Stimulated activated naive CD8-positive, alpha-beta T cell treated with anti-CD3 and anti-CD28 coated beads, Interleukin-15, amount 100 ng/mL, for 72 hours (primary cell): ENCODE measurements around the gene SPATA2.

Experiments
- ATAC-seq: fragments of 150-1000 bp; cut with Tn5 transposase; 2 replicates; pipeline ENCODE4 v1.10.0; 2021; ENCODE audit warnings: mild to moderate bottlenecking, moderate library complexity
- DNase-seq, 2 donors: peaks; one replicate each; pipeline ENCODE4 v3.0.0; 2021 to 2022
- H3K27ac Mint-ChIP-seq, 2 donors: one replicate each; pipeline ENCODE4 v1.8.0; 2022; ENCODE audit warnings: mild to moderate bottlenecking in 2 of 2, mixed read lengths in 2 of 2, moderate library complexity in 2 of 2
- H3K27me3 Mint-ChIP-seq: one replicate; pipeline ENCODE4 v1.8.0; 2022; ENCODE audit warnings: mixed read lengths
- H3K4me1 Mint-ChIP-seq: one replicate; pipeline ENCODE4 v1.8.0; 2022; ENCODE audit warnings: mild to moderate bottlenecking, mixed read lengths
- H3K4me3 Mint-ChIP-seq, 2 donors: one replicate each; pipeline ENCODE4 v1.8.0; 2022; ENCODE audit warnings: mild to moderate bottlenecking in 2 of 2, mixed read lengths in 2 of 2, moderate library complexity in 1 of 2
- H3K9me3 Mint-ChIP-seq, 2 donors: one replicate each; pipeline ENCODE4 v1.8.0; 2022; ENCODE audit warnings: mixed read lengths in 2 of 2

SPATA2 gene

GRCh38 chr20:49914310-49915117 lies 815 bp downstream of the SPATA2 start:
- DNase-seq (no peak), ATAC-seq (peak; percentile 5)
- peaks cover 41% of the 10 kb centered on the region for H3K4me1 Mint-ChIP-seq

GRCh38 chr20:49913399-49914047 lies 1.8 kb downstream of the SPATA2 start:
- ATAC-seq (no peak), DNase-seq (no peak)
- Mint-ChIP-seq H3K4me1 (peaks cover 41% of the 10 kb centered on the region), H3K9me3 (no peaks in the 10 kb centered on the region), H3K27me3 (no peaks in the 10 kb centered on the region), H3K4me3 (no peak overlapping the region), H3K27ac (peak overlapping the region in 1 of 2 donors; percentile 26)

More at GRCh38 chr20:49914310-49915117, 815 bp downstream of the SPATA2 start:
- Mint-ChIP-seq H3K9me3 (no peaks in the 10 kb centered on the region), H3K4me3 (peak overlapping the region; percentile 92 to 99), H3K27ac (peak overlapping the region; percentile 86 to 100), H3K27me3 (no peaks in the 10 kb centered on the region)

GRCh38 chr20:49910340-49910706 lies 5.0 kb downstream of the SPATA2 start:
- peak overlapping the region in 1 of 2 donors; percentile 85 for H3K27ac Mint-ChIP-seq
- no peaks in the 10 kb centered on the region for H3K9me3 Mint-ChIP-seq
- H3K4me1 Mint-ChIP-seq: peaks cover 33% of the 10 kb centered on the region
- no peak for ATAC-seq
- H3K4me3 Mint-ChIP-seq: no peak overlapping the region
- no peaks in the 10 kb centered on the region for H3K27me3 Mint-ChIP-seq
- no peak for DNase-seq

GRCh38 chr20:49909499-49910339 lies 5.6 kb downstream of the SPATA2 start:
- Mint-ChIP-seq H3K4me3 (no peak overlapping the region), H3K4me1 (peaks cover 31% of the 10 kb centered on the region), H3K9me3 (no peaks in the 10 kb centered on the region), H3K27ac (peak overlapping the region in 1 of 2 donors; percentile 91), H3K27me3 (no peaks in the 10 kb centered on the region)
- ATAC-seq (no peak), DNase-seq (no peak)

- ATAC-seq: no peak
- DNase-seq: no peak
- H3K27me3 Mint-ChIP-seq: no peaks in the 10 kb centered on the region
- no peak overlapping the region for H3K4me3 Mint-ChIP-seq
- H3K27ac Mint-ChIP-seq: no peak overlapping the region
- H3K9me3 Mint-ChIP-seq: no peaks in the 10 kb centered on the region
- peaks cover 16% of the 10 kb centered on the region for H3K4me1 Mint-ChIP-seq
Observed at GRCh38 chr20:49908258-49908565, 7.1 kb downstream of the SPATA2 start.

- DNase-seq (no peak), ATAC-seq (no peak)
- H3K4me1 Mint-ChIP-seq: peaks cover 11% of the 10 kb centered on the region
- peak overlapping the region in 1 of 2 donors; percentile 9 for H3K27ac Mint-ChIP-seq
- H3K27me3 Mint-ChIP-seq: no peaks in the 10 kb centered on the region
- H3K9me3 Mint-ChIP-seq: no peaks in the 10 kb centered on the region
- H3K4me3 Mint-ChIP-seq: no peak overlapping the region
Observed at GRCh38 chr20:49907405-49908257, 7.7 kb downstream of the SPATA2 start.

- DNase-seq (no peak), ATAC-seq (no peak)
- H3K4me1 Mint-ChIP-seq: peaks cover 7% of the 10 kb centered on the region
- peak overlapping the region in 1 of 2 donors; percentile 22 for H3K27ac Mint-ChIP-seq
- no peaks in the 10 kb centered on the region for H3K9me3 Mint-ChIP-seq
- no peak overlapping the region for H3K4me3 Mint-ChIP-seq
- H3K27me3 Mint-ChIP-seq: no peaks in the 10 kb centered on the region
Observed at GRCh38 chr20:49906615-49907154, 8.6 kb downstream of the SPATA2 start.

GRCh38 chr20:49906101-49906604 lies 9.2 kb downstream of the SPATA2 start:
- ATAC-seq: no peak
- H3K4me1 Mint-ChIP-seq: peaks cover 7% of the 10 kb centered on the region
- no peaks in the 10 kb centered on the region for H3K9me3 Mint-ChIP-seq
- no peak for DNase-seq
- no peak overlapping the region for H3K4me3 Mint-ChIP-seq
- no peak overlapping the region for H3K27ac Mint-ChIP-seq
- no peaks in the 10 kb centered on the region for H3K27me3 Mint-ChIP-seq

GRCh38 chr20:49905415-49906091 lies 9.8 kb downstream of the SPATA2 start:
- Mint-ChIP-seq H3K4me1 (peaks cover 7% of the 10 kb centered on the region), H3K4me3 (no peak overlapping the region), H3K27me3 (no peaks in the 10 kb centered on the region), H3K9me3 (no peaks in the 10 kb centered on the region), H3K27ac (peak overlapping the region in 1 of 2 donors; percentile 59)
- ATAC-seq (no peak), DNase-seq (no peak)

GRCh38 chr20:49904440-49905214 lies 10.7 kb downstream of the SPATA2 start:
- no peak for ATAC-seq
- Mint-ChIP-seq H3K4me1 (peaks cover 7% of the 10 kb centered on the region), H3K27ac (peak overlapping the region in 1 of 2 donors; percentile 4)

GRCh38 chr20:49901588-49901987 lies 13.7 kb downstream of the SPATA2 start:
- no peaks in the 10 kb centered on the region for H3K27me3 Mint-ChIP-seq

More at GRCh38 chr20:49904440-49905214, 10.7 kb downstream of the SPATA2 start:
- H3K27me3 Mint-ChIP-seq: no peaks in the 10 kb centered on the region
- H3K9me3 Mint-ChIP-seq: no peaks in the 10 kb centered on the region
- no peak overlapping the region for H3K4me3 Mint-ChIP-seq
- DNase-seq: no peak

GRCh38 chr20:49899541-49900383 lies 15.6 kb downstream of the SPATA2 start:
- no peak overlapping the region for H3K27ac Mint-ChIP-seq
- no peak overlapping the region for H3K4me3 Mint-ChIP-seq
- no peak for ATAC-seq
- no peaks in the 10 kb centered on the region for H3K9me3 Mint-ChIP-seq
- DNase-seq: no peak
- H3K4me1 Mint-ChIP-seq: no peaks in the 10 kb centered on the region
- no peaks in the 10 kb centered on the region for H3K27me3 Mint-ChIP-seq

More at GRCh38 chr20:49901588-49901987, 13.7 kb downstream of the SPATA2 start:
- ATAC-seq: no peak
- Mint-ChIP-seq H3K9me3 (no peaks in the 10 kb centered on the region), H3K4me3 (no peak overlapping the region), H3K27ac (no peak overlapping the region), H3K4me1 (peaks cover 7% of the 10 kb centered on the region)
- DNase-seq: no peak

GRCh38 chr20:49896204-49896603 lies 19.1 kb downstream of the SPATA2 start:
- H3K9me3 Mint-ChIP-seq: no peaks in the 10 kb centered on the region
- ATAC-seq (no peak), DNase-seq (no peak)
- H3K4me1 Mint-ChIP-seq: peaks cover 21% of the 10 kb centered on the region
- no peak overlapping the region for H3K4me3 Mint-ChIP-seq
- H3K27ac Mint-ChIP-seq: no peak overlapping the region
- no peaks in the 10 kb centered on the region for H3K27me3 Mint-ChIP-seq
